NCI-H2227 treated with DMSO at 0.1 percent for 48 hours (cell line): ENCODE results near the gene CLPSL1.
A peak's percentile ranks its signal among the peaks of the same experiment; 100 is the strongest.

Source experiments
- DNase-seq: peaks from one replicate; lab custom pipeline; 2025; lab: John Stamatoyannopoulos, UW

CLPSL1 gene

DNA sequence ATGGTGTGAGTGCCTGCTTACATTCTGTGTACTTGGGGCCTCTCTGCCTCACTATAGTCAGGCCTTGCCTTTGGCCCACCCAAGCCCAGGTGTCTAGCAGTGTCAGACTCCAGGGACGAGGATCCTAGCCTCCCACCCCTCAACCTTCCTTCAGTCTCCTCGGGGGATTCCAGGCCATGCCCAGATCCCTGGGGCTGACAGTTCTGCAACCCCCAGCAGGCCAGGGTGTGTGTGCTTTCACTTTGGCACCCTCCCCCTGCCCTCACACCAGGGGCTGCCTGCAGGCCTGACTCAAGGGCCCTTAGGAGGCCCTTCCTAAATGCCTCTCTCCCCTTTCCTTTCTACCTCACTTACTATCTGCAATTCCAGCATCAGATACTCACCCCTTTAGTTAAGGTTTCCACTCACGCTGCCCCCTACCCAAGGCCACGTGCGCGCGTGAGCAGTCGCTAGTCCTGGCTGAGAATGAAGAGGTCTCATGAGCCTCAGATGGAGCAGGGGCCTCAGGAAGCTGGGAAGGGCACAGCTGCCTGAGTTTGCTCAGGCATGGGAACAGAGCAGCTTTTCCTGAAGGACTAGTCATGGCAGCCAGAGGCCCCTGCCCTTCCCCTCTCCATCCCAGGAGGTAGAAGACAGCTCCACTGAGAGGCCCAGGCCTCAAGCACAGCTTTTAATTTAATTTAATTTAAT lies 17.2 kb downstream of the CLPSL1 start:
- no peak for DNase-seq

DNA sequence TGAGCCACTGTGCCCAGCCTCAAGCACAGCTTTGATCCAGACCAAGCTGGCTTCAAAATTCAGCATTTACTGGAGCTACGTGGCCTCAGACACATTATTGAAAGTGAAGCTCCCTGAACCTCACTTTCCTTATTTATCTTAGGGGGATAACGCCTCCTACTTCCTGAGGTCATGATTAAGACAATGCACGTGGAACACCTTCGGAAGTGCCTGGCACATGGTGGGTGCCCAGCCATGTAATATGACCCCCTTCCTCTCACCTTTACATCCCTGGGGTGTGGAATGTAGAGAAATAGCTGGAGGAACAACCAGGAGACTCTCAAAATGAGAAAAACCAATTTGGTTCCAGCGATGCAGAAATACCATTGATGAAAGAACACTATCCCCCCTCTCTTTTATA lies 17.9 kb downstream of the CLPSL1 start:
- no peak for DNase-seq

DNA sequence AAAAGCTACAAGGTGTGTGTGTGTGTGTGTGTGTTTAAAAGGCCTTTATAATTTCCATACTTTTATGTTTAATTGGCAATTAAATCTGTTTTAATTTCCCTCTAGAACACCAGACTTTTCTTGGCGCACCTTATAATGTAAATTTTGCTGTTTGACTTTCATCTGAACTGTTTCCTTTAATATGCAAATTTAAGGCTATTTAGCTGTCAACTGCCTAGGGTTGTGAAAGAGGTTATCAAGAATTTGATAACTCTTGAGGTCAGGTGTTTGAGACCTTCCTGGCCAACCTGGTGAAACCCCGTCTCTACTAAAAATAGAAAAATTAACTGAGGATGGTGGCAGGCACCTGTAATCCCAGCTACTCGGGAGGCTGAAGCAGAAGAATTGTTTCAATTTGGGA lies 20.3 kb downstream of the CLPSL1 start:
- no peak for DNase-seq

- peak; percentile 37 for DNase-seq
Measured at GRCh38 chr6:35804996-35805736, 24.3 kb downstream of the CLPSL1 start, which contains the start of gene LHFPL5. Gene LHFPL5, plus strand, starts transcription at chr6:35805352. Its CDS starts 319 bp downstream, at chr6:35805671.

DNA sequence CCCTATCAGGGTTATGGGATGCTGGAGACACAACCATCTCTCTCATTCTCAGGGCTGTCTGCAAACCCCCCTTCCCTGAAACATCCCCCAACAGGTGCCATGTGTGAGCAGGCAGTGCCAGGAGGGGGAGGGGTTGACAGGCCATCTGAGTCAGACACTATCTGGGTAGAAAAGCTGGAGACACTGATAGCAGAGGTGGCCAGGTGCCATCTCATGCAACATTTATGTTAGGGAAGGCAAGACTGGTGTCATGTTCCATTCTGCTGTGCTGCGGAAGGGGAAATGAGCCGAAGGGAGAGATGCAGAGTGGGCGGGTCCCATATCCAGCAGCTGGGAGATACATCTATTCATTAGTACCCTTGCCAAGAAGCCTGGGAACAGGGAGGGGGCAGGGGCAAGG lies 27.9 kb downstream of the CLPSL1 start:
- DNase-seq, result no peak

DNA sequence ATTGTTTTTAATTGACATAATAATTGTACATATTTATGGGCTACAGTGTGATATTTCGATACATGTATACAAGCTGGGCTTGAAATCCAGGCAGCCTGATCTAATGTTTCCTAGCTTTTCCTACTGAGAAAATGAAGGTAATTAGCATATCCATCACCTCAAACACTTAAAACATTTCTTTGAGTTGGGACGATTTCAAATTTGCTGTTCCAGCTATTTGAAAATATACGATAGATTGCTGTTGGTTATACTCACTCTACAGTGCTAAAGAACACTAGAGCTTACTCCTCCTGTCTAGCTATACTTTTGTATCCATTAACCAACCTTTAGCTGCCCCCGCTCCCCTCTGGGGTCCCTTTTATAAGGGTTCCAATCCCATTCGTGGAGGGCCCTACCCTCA lies 29.0 kb downstream of the CLPSL1 start:
- no peak for DNase-seq

- DNase-seq, result no peak
Measured at GRCh38 chr6:35810971-35811698, 30.3 kb downstream of the CLPSL1 start.

- no peak for DNase-seq
Measured at GRCh38 chr6:35811699-35811995, 30.8 kb downstream of the CLPSL1 start.

DNA sequence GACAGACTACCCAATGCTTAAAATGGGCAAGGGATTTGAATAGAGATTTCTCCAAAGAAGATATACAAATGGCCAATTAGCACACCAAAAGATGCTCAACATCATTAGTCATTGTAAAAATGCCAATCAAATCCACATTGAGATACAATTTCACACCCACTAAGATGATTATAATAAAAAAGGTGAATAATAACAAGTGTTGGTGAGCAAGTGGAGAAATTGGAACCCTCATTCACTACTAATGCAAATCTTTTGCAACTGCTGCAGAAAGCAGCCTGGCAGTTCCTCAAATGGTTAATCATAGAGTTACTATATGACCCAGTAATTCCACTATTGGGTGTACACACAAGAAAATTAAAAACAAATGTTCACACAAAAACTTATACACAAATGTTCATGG lies 36.7 kb downstream of the CLPSL1 start:
- DNase-seq, result no peak

GRCh38 chr6:35823601-35824000 lies 42.8 kb downstream of the CLPSL1 start:
- no peak for DNase-seq

DNA sequence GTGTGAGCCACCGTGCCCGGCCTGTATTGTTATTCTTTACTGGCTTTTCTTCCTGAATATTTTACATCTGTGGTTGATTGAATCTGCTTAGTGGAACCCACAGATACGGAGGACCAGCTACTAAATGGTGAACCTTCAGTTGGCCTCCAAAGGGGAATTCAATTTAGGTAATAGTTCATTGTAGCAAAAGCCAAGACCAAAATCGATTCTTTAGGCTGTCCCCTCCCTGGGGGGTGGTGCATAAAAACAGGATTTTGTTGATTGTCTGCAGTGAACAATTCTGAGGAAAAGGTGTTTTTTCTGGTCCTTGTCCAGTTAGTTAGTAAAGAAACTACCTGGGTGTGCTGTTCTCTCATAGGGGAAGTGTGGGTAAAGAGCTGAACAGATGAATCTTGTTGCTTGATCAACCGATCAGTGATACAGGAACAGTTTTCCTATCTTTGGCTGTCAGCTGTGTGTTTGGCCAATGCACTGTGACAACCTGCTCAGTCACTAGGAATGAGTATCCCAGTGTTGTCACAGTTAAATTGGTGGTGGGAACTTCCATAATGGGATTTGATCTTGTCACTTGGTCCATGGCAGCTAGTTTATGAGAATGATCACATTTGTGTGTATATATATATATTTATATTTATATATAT lies 43.9 kb downstream of the CLPSL1 start:
- no peak for DNase-seq

DNA sequence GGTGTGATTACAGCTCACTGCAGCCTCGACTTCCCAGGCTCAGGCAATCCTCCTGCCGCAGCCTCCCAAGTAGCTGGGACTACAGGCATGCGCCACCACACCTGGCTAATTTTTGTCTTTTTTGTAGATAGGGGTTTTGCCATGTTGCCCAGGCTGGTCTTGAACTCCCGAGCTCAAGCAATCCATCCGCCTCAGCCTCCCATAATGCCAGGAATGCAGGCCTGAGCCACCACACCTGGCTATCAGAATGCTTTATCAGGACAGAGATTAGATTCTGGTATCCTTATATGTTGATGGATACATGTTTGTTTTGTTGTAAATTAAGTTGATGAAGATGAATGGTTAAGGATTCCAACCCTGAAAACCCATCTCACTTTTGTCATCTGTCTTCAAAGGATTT lies 48.5 kb downstream of the CLPSL1 start:
- no peak for DNase-seq

DNA sequence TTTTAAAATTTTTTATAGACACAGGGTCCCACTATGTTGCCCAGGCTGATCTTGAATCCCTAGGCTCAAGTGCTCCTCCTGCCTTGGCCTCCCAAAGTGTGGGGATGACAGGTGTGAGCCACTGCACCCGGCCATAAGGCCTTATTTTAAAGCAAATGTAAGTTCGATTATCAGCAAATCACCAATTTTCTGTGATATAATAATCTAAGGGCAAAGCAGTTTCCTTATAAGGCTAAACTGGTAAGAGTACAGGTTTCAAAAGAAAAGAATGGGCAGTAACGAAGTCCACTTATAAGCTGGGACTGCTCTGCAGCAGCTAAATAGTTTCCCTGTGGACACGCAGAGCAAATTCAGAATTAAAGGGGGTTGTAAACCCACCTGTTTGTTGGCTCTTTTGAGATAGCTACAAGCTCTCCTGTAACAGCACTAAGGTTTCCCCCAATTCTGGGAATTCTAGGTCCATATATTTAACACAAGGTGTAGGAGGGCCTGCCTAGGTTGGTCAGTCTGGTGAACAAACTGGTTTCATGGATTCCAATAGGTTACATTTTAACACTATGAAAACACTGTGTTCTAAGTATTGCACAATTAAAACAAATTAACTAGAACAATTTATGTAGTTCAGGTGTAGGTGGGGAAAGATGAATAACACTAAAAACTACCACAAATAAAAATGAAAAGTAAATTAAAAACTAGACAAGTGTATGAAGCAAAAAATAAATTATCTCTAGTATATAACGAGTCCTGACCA lies 50.6 kb downstream of the CLPSL1 start:
- no peak for DNase-seq

DNA sequence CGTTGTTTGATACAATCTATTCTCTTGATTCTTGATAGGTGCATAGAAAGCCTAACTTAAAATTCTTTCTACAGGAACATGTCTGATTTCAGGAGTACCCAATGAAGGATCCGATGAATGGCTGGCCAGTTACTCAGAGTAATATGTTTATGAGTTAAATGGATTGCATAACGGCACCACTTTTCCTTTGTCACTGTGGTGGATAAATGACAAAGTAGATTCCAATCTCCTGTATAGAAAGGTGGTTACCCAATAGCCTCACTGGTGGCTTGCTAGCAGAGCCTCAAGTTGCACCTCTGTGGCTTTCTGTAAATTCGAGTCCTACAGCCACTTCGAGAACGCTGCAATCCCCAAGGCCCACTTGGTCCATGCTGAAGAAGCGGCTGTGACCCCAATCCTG lies 52.7 kb downstream of the CLPSL1 start:
- no peak for DNase-seq
